ENCODE results near the gene LTC4S.

Gene LTC4S

GRCh38 chr5:179771311-179771895, 22.4 kb upstream of the LTC4S start:
- no peaks in the 10 kb centered on the region for H3K9me3 ChIP-seq (replicated peaks; ENCODE audit: low read length)
- H3K4me2 ChIP-seq (ENCODE audit: low read length), result no peak overlapping the region
- H3K27me3 ChIP-seq (ENCODE audit: control insufficient read depth, insufficient read depth, low read length), result no peaks in the 10 kb centered on the region
- no peak overlapping the region for H3K4me3 ChIP-seq (ENCODE audit: low read length)
- peaks cover 82% of the 10 kb centered on the region for H3K36me3 ChIP-seq (ENCODE audit: insufficient read depth, low read length)
- H3K9ac ChIP-seq (ENCODE audit: low read depth, low read length), result no peak overlapping the region
- H3K4me1 ChIP-seq (ENCODE audit: control insufficient read depth, insufficient read depth, low read length), result peaks cover 5% of the 10 kb centered on the region

- Histone ChIP-seq H3K4me2 (ENCODE audit: low read length) (no peak overlapping the region), H3K4me3 (ENCODE audit: low read length) (no peak overlapping the region), H3K4me1 (ENCODE audit: control insufficient read depth, insufficient read depth, low read length) (no peaks in the 10 kb centered on the region), H3K9ac (ENCODE audit: low read depth, low read length) (no peak overlapping the region), H3K27me3 (ENCODE audit: control insufficient read depth, insufficient read depth, low read length) (no peaks in the 10 kb centered on the region), H3K9me3 (replicated peaks; ENCODE audit: low read length) (no peaks in the 10 kb centered on the region), H3K36me3 (ENCODE audit: insufficient read depth, low read length) (peaks cover 79% of the 10 kb centered on the region)
Observed at GRCh38 chr5:179772351-179772750, 21.4 kb upstream of the LTC4S start.

- Histone ChIP-seq H3K27me3 (ENCODE audit: control insufficient read depth, insufficient read depth, low read length) (no peaks in the 10 kb centered on the region), H3K4me3 (ENCODE audit: low read length) (no peak overlapping the region), H3K4me1 (ENCODE audit: control insufficient read depth, insufficient read depth, low read length) (no peaks in the 10 kb centered on the region), H3K36me3 (ENCODE audit: insufficient read depth, low read length) (peaks cover 78% of the 10 kb centered on the region), H3K4me2 (ENCODE audit: low read length) (no peak overlapping the region), H3K9ac (ENCODE audit: low read depth, low read length) (no peak overlapping the region), H3K9me3 (replicated peaks; ENCODE audit: low read length) (no peaks in the 10 kb centered on the region)
Observed at GRCh38 chr5:179773686-179774040, 20.1 kb upstream of the LTC4S start.

- peaks cover 73% of the 10 kb centered on the region for H3K36me3 ChIP-seq (ENCODE audit: insufficient read depth, low read length)
- H3K27me3 ChIP-seq (ENCODE audit: control insufficient read depth, insufficient read depth, low read length), result no peaks in the 10 kb centered on the region
- H3K4me2 ChIP-seq (ENCODE audit: low read length), result no peak overlapping the region
- H3K9ac ChIP-seq (ENCODE audit: low read depth, low read length), result no peak overlapping the region
- no peak overlapping the region for H3K4me3 ChIP-seq (ENCODE audit: low read length)
- no peaks in the 10 kb centered on the region for H3K4me1 ChIP-seq (ENCODE audit: control insufficient read depth, insufficient read depth, low read length)
- no peaks in the 10 kb centered on the region for H3K9me3 ChIP-seq (replicated peaks; ENCODE audit: low read length)
Observed at GRCh38 chr5:179774442-179774841, 19.3 kb upstream of the LTC4S start.

GRCh38 chr5:179776411-179776938, 17.3 kb upstream of the LTC4S start:
- Histone ChIP-seq H3K4me3 (ENCODE audit: low read length) (no peak overlapping the region), H3K4me1 (ENCODE audit: control insufficient read depth, insufficient read depth, low read length) (no peaks in the 10 kb centered on the region), H3K9ac (ENCODE audit: low read depth, low read length) (no peak overlapping the region), H3K36me3 (ENCODE audit: insufficient read depth, low read length) (peaks cover 68% of the 10 kb centered on the region), H3K9me3 (replicated peaks; ENCODE audit: low read length) (no peaks in the 10 kb centered on the region), H3K27me3 (ENCODE audit: control insufficient read depth, insufficient read depth, low read length) (no peaks in the 10 kb centered on the region), H3K4me2 (ENCODE audit: low read length) (no peak overlapping the region)

- Histone ChIP-seq H3K4me2 (ENCODE audit: low read length) (no peak overlapping the region), H3K4me1 (ENCODE audit: control insufficient read depth, insufficient read depth, low read length) (no peaks in the 10 kb centered on the region), H3K9me3 (replicated peaks; ENCODE audit: low read length) (no peaks in the 10 kb centered on the region), H3K9ac (ENCODE audit: low read depth, low read length) (no peak overlapping the region), H3K4me3 (ENCODE audit: low read length) (no peak overlapping the region), H3K27me3 (ENCODE audit: control insufficient read depth, insufficient read depth, low read length) (no peaks in the 10 kb centered on the region), H3K36me3 (ENCODE audit: insufficient read depth, low read length) (peaks cover 60% of the 10 kb centered on the region)
Observed at GRCh38 chr5:179777456-179777855, 16.3 kb upstream of the LTC4S start.

- Histone ChIP-seq H3K4me3 (ENCODE audit: low read length) (no peak overlapping the region), H3K4me1 (ENCODE audit: control insufficient read depth, insufficient read depth, low read length) (no peaks in the 10 kb centered on the region), H3K4me2 (ENCODE audit: low read length) (no peak overlapping the region), H3K36me3 (ENCODE audit: insufficient read depth, low read length) (peaks cover 57% of the 10 kb centered on the region), H3K27me3 (ENCODE audit: control insufficient read depth, insufficient read depth, low read length) (no peaks in the 10 kb centered on the region), H3K9ac (ENCODE audit: low read depth, low read length) (no peak overlapping the region), H3K9me3 (replicated peaks; ENCODE audit: low read length) (no peaks in the 10 kb centered on the region)
Observed at GRCh38 chr5:179777909-179778308, 15.9 kb upstream of the LTC4S start.

- no peaks in the 10 kb centered on the region for H3K4me1 ChIP-seq (ENCODE audit: control insufficient read depth, insufficient read depth, low read length)
- peaks cover 51% of the 10 kb centered on the region for H3K36me3 ChIP-seq (ENCODE audit: insufficient read depth, low read length)
- no peak overlapping the region for H3K4me2 ChIP-seq (ENCODE audit: low read length)
- no peak overlapping the region for H3K4me3 ChIP-seq (ENCODE audit: low read length)
- no peak overlapping the region for H3K9ac ChIP-seq (ENCODE audit: low read depth, low read length)
- H3K27me3 ChIP-seq (ENCODE audit: control insufficient read depth, insufficient read depth, low read length), result no peaks in the 10 kb centered on the region
- no peaks in the 10 kb centered on the region for H3K9me3 ChIP-seq (replicated peaks; ENCODE audit: low read length)
Observed at GRCh38 chr5:179778591-179778990, 15.2 kb upstream of the LTC4S start.

GRCh38 chr5:179779826-179780225, 14.0 kb upstream of the LTC4S start:
- Histone ChIP-seq H3K4me2 (ENCODE audit: low read length) (no peak overlapping the region), H3K27me3 (ENCODE audit: control insufficient read depth, insufficient read depth, low read length) (no peaks in the 10 kb centered on the region), H3K9me3 (replicated peaks; ENCODE audit: low read length) (no peaks in the 10 kb centered on the region), H3K36me3 (ENCODE audit: insufficient read depth, low read length) (peaks cover 40% of the 10 kb centered on the region), H3K4me1 (ENCODE audit: control insufficient read depth, insufficient read depth, low read length) (no peaks in the 10 kb centered on the region), H3K4me3 (ENCODE audit: low read length) (no peak overlapping the region), H3K9ac (ENCODE audit: low read depth, low read length) (no peak overlapping the region)

- Histone ChIP-seq H3K4me2 (ENCODE audit: low read length) (no peak overlapping the region), H3K9ac (ENCODE audit: low read depth, low read length) (no peak overlapping the region), H3K9me3 (replicated peaks; ENCODE audit: low read length) (no peaks in the 10 kb centered on the region), H3K27me3 (ENCODE audit: control insufficient read depth, insufficient read depth, low read length) (no peaks in the 10 kb centered on the region), H3K36me3 (ENCODE audit: insufficient read depth, low read length) (peaks cover 35% of the 10 kb centered on the region), H3K4me1 (ENCODE audit: control insufficient read depth, insufficient read depth, low read length) (no peaks in the 10 kb centered on the region), H3K4me3 (ENCODE audit: low read length) (no peak overlapping the region)
Observed at GRCh38 chr5:179780362-179780761, 13.4 kb upstream of the LTC4S start.

- Histone ChIP-seq H3K27me3 (ENCODE audit: control insufficient read depth, insufficient read depth, low read length) (no peaks in the 10 kb centered on the region), H3K9me3 (replicated peaks; ENCODE audit: low read length) (no peaks in the 10 kb centered on the region), H3K4me2 (ENCODE audit: low read length) (no peak overlapping the region), H3K36me3 (ENCODE audit: insufficient read depth, low read length) (peaks cover 21% of the 10 kb centered on the region), H3K4me3 (ENCODE audit: low read length) (no peak overlapping the region), H3K4me1 (ENCODE audit: control insufficient read depth, insufficient read depth, low read length) (no peaks in the 10 kb centered on the region), H3K9ac (ENCODE audit: low read depth, low read length) (no peak overlapping the region)
Observed at GRCh38 chr5:179781846-179782245, 11.9 kb upstream of the LTC4S start.

- Histone ChIP-seq H3K9ac (ENCODE audit: low read depth, low read length) (no peak overlapping the region), H3K36me3 (ENCODE audit: insufficient read depth, low read length) (peaks cover 13% of the 10 kb centered on the region), H3K9me3 (replicated peaks; ENCODE audit: low read length) (no peaks in the 10 kb centered on the region), H3K4me3 (ENCODE audit: low read length) (no peak overlapping the region), H3K27me3 (ENCODE audit: control insufficient read depth, insufficient read depth, low read length) (no peaks in the 10 kb centered on the region), H3K4me2 (ENCODE audit: low read length) (no peak overlapping the region), H3K4me1 (ENCODE audit: control insufficient read depth, insufficient read depth, low read length) (no peaks in the 10 kb centered on the region)
Observed at GRCh38 chr5:179783128-179783527, 10.7 kb upstream of the LTC4S start.
